ENCODE results near the gene CTCFL.

CTCFL gene

GRCh38 chr20:57564180-57564802, 39.4 kb upstream of the CTCFL start:
- TF ChIP-seq CTCF (conservative IDR thresholded peaks at IDR 0.05; ENCODE audit: low read depth): no peak
- POLR2A ChIA-PET (ENCODE audit: low non-redundant PET): no interaction called here
- CTCF ChIA-PET: no interaction called here
- DNase-seq (ENCODE audit: low spot score): no peak
- no peak overlapping the region for H3K27ac ChIP-seq

GRCh38 chr20:57563522-57563921, 38.6 kb upstream of the CTCFL start:
- CTCF ChIA-PET: no interaction called here
- no peak for DNase-seq (ENCODE audit: low spot score)
- POLR2A ChIA-PET (ENCODE audit: low non-redundant PET): no interaction called here
- no peak overlapping the region for H3K27ac ChIP-seq
- TF ChIP-seq CTCF (conservative IDR thresholded peaks at IDR 0.05; ENCODE audit: low read depth): no peak

GRCh38 chr20:57562541-57563465, 37.9 kb upstream of the CTCFL start:
- no peak for DNase-seq (ENCODE audit: low spot score)
- CTCF ChIA-PET: interaction anchor here (0.6 kb wide), 1 partner anchor 33 kb away, joined by 3 read pairs; no protein-coding TSS in a partner anchor
- H3K27ac ChIP-seq: no peak overlapping the region
- POLR2A ChIA-PET (ENCODE audit: low non-redundant PET): no interaction called here
- no peak for TF ChIP-seq CTCF (conservative IDR thresholded peaks at IDR 0.05; ENCODE audit: low read depth)

GRCh38 chr20:57561356-57562279, 36.7 kb upstream of the CTCFL start:
- POLR2A ChIA-PET (ENCODE audit: low non-redundant PET): no interaction called here
- no peak overlapping the region for H3K27ac ChIP-seq
- DNase-seq (ENCODE audit: low spot score): no peak
- CTCF ChIA-PET: interaction anchor here (0.6 to 0.9 kb wide), 3 partner anchors 17 to 31 kb away, joined by 3 to 6 read pairs (median 3); no protein-coding TSS in a partner anchor
- no peak for TF ChIP-seq CTCF (conservative IDR thresholded peaks at IDR 0.05; ENCODE audit: low read depth)

GRCh38 chr20:57560554-57561355, 35.8 kb upstream of the CTCFL start, which contains the start of gene PCK1:
PCK1 (plus strand) TSS chr20:57561110; CDS start chr20:57561412, 302 bp downstream.
- peak; percentile 69 for DNase-seq (ENCODE audit: low spot score)
- ChIA-PET POLR2A (ENCODE audit: low non-redundant PET) (no interaction called here), CTCF (interaction anchor here (0.6 to 0.9 kb wide), 2 partner anchors 17 to 21 kb away, joined by 4 to 6 read pairs; no protein-coding TSS in a partner anchor)
- no peak for TF ChIP-seq CTCF (conservative IDR thresholded peaks at IDR 0.05; ENCODE audit: low read depth)
- H3K27ac ChIP-seq: no peak within 1 kb of the TSS
